Epithelial cell of esophagus (primary cell): Measurements from ENCODE around the gene CLEC2A.

Source experiments
- DNase-seq: peaks from one replicate; pipeline ENCODE4 v3.0.0; 2010; ENCODE audit warnings: low read depth
- H3K4me3 ChIP-seq: 2 replicates; pipeline ENCODE4 v1.5.1; 2011; ENCODE audit warnings: mild to moderate bottlenecking, low read length, control low read depth
- CTCF ChIP-seq: IDR thresholded peaks from 2 replicates; pipeline ENCODE4 v1.5.1; 2011; ENCODE audit warnings: low read depth, mild to moderate bottlenecking, low read length, control low read depth, inconsistent platforms; ENCODE audit not compliant: insufficient read depth; ENCODE audit errors: missing control alignments

The CLEC2A gene

GRCh38 chr12:9948606-9949296 is 16.6 kb upstream of the CLEC2A start:
- no peak overlapping the region for H3K4me3 ChIP-seq
- TF ChIP-seq CTCF, result no peak
- DNase-seq, result no peak

GRCh38 chr12:9947674-9948073 is 15.5 kb upstream of the CLEC2A start:
- no peak for TF ChIP-seq CTCF
- DNase-seq, result no peak
- no peak overlapping the region for H3K4me3 ChIP-seq

- DNase-seq, result no peak
- no peak for TF ChIP-seq CTCF
- H3K4me3 ChIP-seq, result no peak overlapping the region
These were observed 12.2 kb upstream of the CLEC2A start for GRCh38 chr12:9944391-9944790.

GRCh38 chr12:9943240-9943639 is 11.1 kb upstream of the CLEC2A start:
- DNase-seq, result peak; percentile 34
- TF ChIP-seq CTCF, result no peak
- peak overlapping the region; percentile 13 for H3K4me3 ChIP-seq

- no peak for TF ChIP-seq CTCF
- no peak for DNase-seq
- H3K4me3 ChIP-seq, result no peak overlapping the region
These were observed 9.7 kb upstream of the CLEC2A start for GRCh38 chr12:9941838-9942237.

- DNase-seq, result peak; percentile 22
- TF ChIP-seq CTCF, result peak; percentile 28
- no peak overlapping the region for H3K4me3 ChIP-seq
These were observed 8.2 kb upstream of the CLEC2A start for GRCh38 chr12:9940375-9940774.

GRCh38 chr12:9936591-9936990 is 4.4 kb upstream of the CLEC2A start:
- DNase-seq, result no peak
- no peak for TF ChIP-seq CTCF
- H3K4me3 ChIP-seq, result no peak overlapping the region
